Left renal cortex interstitium (tissue), 4 donors: Measurements from ENCODE around the gene IPO11. TPM values are rescaled to one million over a fixed set of nuclear protein-coding genes. Genes with fewer than 3 reads are reported as not detected.
A peak's percentile ranks its signal among the peaks of the same experiment; 100 is the strongest.
"Not testable (repeated sequence)": the region's sequence is repeated elsewhere in the genome, so short reads cannot be mapped to it uniquely, and the experiment has no call there.

ENCODE experiments used
- DNase-seq, 4 donors: peaks; one replicate each; pipeline ENCODE4 v3.0.0-alpha.2; 2013; ENCODE audit warnings: low read depth in 4 of 4, low spot score in 2 of 4, missing footprints in 1 of 4
- polyA plus RNA-seq, 4 donors: library from polyadenylated mRNA; unstranded; fragments of 120-200 nt; gene quantifications; one replicate each; pipeline ENCODE4 v1.2.1, GENCODE V29; 2013; ENCODE audit not compliant: insufficient read length in 4 of 4

The IPO11 gene
- polyA plus RNA-seq, 4 donors: 30.5 to 39.3 (median 36.7) TPM

DNA sequence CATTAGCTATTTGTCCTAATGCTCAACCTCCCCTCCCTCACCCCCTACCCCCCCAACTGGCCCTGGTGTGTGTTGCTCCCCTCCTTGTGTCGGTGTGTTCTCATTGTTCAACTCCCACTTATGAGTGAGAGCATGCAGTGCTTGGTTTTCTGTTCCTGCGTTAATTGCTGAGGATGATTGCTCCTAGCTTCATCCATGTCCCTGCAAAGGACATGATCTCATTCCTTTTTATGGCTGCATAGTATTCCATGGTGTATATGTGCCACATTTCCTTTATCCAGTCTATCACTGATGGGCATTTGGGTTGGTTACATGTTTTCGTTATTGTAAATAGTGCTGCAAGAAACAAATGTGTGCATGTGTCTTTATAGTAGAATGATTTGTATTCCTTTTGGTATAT lies 153.2 kb downstream of the IPO11 start:
- DNase-seq: not testable (repeated sequence)

DNA sequence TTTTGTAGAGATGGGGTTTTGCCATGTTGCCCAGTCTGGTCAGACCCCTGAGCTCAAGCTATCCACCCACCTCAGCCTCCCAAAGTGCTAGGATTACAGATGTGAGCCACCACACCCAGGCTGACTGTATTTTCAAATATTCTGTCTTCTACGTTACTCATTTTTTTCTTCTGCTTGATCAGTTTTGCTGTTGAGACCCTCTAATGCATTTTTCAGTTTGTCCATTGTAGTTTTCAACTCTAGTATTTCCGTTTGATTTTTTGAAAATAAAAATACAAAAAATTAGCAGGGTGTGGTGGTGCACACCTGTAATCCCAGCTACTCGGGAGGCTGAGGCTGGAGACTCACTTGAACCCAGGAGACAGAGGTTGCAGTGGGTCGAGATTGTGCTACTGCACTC lies 155.6 kb downstream of the IPO11 start:
- DNase-seq: no peak

DNA sequence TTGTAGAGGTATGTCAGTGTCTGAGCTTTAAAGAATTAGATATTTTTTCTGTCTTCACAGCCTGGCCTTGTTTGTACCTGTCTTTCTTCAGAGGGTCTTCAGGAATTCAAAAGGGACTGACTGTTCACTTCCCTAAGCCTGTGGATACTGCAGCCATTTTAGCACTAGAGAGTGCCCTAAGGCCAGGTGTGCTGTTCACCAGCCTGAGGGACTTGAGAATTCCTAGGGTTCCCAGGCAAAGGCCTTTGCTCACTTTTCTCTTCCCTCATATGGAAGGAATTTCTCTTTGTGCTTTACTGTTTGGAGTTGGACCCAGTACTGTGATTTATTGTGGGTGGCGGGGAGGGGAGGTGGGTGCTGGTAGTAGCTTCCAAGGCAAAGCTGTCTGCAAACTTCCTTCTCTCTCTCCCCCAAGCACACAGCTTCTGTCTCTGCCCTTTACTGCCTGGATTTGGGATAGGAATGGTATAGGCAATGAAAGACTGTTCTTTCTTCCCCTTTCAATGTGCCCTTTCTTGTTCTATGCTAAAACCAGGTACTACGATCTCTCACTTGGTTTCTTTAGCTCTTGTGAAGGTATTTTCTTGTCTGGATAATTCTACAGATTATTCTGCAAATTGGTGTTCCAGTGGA lies 156.4 kb downstream of the IPO11 start:
- DNase-seq: no peak

DNA sequence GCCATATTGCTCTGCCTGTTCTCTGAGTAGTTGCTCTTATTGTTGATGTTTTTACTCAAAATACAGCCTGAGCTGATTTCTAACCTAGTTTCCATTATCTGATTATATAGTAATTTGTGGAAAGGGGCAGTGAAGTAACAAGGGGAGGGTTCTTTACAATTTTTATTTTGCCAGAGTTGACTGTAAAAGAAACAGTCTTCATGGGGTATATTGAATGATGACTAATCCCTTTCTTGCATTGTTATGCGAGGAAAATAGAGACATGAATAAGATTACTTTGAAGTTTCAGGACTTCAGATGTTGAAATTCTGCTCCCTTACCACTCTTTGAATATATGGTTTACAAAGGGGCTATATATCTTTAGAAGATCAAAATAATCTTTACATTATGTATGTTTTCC lies 156.9 kb downstream of the IPO11 start:
- no peak for DNase-seq

DNA sequence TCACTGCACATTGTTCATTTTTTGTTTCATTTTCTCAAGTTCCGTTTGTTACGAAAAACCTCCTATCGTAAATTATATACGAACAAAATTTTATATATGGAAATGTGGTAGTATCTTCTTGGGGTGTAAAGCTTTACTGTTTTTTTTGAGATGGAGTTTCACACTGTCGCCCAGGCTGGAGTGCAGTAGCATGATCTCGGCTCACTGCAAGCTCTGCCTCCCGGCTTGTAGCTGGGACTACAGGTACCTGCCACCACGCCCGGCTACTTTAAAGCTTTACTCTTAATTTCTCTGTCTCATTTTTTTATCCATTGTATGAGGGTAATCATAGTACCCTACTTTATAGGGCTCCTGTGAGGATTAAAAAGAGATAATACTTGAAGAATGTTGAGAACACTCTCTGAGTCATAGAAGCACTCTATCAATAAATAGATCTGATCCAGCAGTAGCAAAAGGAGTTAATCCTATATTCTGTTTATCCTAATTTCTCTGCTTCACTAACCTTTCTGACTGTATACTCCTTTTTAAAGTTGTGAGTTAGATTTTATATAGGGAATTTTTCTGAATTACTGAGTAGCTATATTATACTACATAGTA lies 160.5 kb downstream of the IPO11 start:
- DNase-seq: no peak

DNA sequence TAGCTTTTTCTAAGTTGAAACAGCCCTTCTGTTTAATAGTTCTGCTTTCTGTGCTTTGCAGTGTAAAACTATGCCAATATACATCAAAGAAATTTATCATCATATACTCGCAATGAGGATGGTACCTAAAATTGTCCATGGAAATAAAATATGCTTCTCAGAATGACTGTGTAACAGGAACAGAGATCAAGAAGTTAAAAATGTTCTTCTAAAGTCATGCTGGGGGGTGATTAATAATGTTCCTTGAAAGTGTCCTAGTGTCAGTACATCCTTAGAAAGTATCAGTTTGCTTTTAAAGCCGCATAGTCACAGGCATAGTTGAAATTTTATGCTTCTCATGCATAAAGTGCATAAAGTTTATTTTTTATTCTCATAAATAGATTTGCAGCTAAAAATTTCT lies 162.0 kb downstream of the IPO11 start:
- no peak for DNase-seq

DNA sequence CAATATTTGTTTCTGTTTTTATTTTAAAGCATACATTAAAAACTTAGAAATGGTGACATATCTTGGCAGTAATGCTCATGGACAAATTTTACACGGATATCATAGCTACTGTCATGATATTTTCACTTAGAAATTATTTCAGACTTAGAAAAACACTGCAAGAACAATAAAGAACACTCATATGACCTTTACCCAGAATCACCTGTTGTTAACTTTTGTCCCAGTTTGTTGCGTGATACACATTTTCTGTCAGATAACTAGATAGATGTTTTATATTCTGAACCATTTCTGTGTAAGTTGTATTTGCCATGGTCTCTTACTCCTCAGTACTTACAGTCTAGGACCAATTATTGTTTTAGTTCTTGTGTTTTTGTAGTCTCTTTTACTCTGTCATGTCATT lies 162.5 kb downstream of the IPO11 start:
- DNase-seq: no peak

DNA sequence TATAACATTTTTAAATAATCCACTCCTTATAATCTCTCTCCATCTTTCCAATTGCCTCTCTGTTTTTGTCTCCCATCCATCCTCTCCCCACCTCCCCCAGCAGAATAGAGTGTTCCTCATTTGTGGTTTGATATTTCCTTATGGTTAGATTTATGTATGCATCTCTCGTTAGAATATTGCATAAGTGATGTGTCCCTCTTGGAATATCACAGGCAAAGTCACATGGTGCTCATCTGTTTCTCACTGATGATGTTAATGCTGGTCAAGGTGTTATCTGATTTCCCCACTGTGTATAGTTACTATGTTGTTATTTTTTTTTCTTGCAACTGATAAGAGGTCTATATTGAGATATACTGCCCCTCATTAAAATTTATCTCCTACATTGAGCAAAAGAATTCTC lies 162.9 kb downstream of the IPO11 start:
- no peak for DNase-seq

DNA sequence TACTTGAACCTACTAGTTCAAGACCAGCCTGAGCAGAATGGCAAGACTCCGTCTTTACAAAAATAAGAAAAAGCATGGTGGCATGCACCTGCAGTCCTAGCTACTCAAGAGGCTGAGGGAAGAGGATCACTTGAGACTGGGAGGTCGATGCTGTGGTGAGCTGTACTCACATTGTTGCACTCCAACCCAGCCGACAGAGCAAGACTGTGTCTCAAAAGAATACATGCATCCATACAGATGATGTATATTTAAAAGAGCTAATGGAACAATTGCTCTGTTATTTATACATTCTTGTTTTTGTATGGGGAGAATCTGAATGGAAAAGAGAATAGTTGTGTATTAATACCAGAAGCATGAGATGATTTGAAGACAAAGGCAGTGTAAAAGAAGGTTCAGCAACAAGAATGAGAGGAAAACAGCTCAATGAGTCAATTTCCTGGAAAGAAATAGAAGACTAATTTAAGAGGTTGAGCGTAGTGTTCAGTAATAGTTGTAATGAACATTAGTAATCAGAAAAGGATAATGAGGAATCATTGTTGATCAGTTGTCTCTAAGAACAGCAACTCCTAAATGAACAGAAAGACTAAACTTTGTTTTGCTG lies 164.1 kb downstream of the IPO11 start:
- DNase-seq: no peak

DNA sequence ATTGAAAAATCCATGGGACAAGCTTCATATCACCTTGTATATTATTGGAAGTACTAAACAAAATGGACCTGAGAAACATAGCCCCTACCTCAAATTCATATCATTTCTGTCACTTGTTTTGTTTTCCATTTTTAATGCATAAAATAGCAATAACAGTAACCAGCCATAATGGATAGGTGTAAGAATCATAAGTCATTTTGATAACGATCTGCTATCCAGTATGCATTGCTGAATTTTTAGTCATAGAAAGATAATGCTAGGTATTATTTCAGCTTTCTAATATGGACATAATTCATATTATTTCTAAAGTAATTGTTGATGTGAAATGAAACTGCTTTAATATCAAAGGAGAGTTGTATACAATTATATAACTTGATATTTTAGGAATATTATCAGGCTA lies 164.9 kb downstream of the IPO11 start:
- DNase-seq: no peak

DNA sequence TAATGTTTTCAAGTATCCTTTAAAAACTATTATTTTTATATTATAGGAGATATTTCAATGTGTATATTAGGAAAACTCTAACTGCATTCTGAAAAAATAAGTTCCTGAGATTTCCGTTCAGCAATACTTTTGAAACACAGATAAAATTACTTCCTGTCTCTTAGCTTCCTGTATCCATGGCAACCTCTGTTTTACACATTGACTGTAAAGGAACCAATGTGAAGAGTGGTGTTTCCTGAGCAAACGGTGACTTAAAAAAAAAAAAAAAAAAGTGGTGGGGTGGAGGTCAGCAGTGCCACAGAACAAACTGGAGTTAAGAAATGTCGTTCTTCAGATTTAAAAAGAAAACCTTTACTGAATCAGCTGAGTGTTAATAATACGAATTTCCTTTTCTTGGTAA lies 166.0 kb downstream of the IPO11 start, which contains the start of gene LRRC70:
Gene LRRC70, plus strand, starts transcription at position 280 of the 400 bp plus-strand sequence. CDS start 620 bp downstream, outside the sequence.
- peak in 3 of 4 donors; percentile 5 to 23 (median 5) for DNase-seq

DNA sequence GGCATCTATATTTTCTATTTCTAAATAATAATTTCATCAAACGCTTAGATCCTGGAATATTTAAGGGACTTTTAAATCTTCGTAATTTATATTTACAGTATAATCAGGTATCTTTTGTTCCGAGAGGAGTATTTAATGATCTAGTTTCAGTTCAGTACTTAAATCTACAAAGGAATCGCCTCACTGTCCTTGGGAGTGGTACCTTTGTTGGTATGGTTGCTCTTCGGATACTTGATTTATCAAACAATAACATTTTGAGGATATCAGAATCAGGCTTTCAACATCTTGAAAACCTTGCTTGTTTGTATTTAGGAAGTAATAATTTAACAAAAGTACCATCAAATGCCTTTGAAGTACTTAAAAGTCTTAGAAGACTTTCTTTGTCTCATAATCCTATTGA lies 167.2 kb downstream of the IPO11 start:
- no peak for DNase-seq

DNA sequence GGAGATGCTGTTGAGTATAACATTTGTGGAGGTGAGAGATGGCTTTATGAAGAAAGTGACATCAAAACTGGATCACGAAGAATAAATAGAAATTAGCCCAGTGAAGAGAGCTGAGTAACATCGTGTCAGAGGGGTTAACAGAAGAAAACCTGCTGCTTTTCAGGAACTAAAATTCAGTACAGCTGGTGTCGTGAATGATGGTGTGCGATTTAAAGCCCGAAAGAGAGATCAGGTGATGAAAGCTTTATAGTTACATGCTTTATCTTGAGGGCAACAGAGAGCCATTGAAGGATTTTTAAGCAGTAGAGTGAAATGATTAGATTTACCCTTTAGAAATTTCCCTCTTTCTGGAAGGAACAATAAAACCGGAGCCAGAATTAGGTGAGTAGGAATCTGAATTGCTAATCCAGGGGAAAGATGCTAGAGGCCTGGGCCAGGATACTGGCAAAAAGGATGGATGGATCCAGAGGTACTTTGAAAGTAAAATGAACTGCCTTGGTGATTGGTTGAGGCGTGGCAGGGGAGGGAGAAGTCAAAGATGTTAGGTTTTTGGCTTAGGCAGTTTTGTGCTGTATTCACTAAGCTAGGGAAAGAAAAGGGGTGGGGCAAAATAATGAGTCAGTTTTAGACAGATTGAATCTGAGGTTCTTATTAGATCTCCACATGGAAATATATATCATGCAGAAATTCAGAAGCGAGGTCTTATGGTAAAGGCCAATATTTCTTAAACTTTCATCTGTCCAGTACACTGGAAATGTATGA lies 169.5 kb downstream of the IPO11 start:
- DNase-seq: no peak

DNA sequence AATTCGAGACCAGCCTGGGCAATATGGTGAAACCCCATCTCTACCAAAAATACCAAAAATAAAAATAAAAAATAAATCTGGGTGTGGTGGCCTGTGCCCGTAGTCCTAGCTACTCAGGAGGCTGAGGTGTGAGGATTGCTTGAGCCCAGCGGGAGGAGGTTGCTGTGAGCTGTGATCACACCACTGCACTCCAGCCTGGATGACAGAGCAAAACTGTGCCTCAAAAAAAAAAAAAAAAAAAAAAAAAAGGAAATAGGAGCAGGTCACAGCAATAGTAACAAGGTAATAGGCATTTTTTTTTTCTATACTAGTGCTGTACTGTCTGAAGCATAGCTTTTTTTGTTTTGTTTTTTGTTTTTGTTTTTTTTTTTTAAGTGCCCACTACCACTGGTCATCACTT lies 171.8 kb downstream of the IPO11 start:
- DNase-seq: no peak

DNA sequence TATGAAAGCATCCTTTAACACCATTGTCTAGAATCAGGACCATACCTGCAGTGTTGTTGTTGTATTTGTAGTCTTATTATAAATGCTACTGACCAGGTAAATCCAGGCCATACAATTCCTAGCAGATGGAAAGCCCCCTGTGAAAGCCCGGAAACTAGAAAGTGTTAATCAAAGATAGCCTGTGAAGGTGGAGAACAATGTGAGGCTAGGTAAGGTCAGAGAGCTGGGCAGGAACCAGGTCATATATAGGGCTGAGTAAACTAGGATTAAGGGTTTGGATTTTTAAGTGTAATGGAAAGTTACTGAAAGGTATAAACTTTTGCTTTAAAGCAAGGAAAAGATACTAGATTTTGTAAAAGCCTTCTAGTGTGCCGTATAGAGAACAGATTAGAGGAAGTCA lies 172.7 kb downstream of the IPO11 start:
- DNase-seq: no peak

DNA sequence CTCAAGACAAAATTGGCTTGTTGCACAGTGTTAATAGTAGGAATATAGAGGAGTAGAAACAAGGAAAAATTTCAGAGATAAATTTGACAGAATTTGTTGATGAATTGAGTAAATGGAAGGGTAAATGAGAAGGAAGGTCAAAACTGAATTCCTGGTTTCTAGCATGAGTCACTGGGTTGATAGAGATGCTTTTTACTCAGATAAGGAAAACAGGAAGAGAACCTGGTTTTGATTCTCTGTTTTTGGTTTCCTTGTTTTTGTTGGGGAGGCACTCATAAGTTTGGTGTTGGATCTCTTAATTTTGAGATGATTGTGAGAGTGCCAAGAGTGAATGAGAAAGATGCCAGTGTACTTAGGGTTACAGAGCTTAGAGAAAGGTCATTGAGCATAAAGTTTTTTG lies 173.2 kb downstream of the IPO11 start:
- DNase-seq: no peak

DNA sequence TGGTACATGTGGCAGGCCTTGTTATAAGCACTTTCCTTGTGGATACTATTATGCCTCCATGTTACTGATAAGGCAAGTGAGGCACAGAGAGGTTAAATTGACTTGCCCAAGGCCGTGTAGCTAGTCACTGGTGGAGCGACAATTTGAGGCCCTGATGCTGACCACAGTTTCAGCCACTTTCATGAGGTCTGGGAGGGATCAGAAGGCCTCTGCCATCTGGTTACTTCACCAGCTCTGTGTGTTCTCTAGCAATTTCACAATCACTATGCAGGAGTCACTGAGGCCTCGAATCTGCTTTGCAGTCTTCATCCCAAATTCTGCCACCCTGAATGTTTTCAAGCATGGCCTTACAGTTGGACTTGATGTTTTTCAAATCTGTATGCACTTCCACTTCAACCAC lies 175.2 kb downstream of the IPO11 start:
- no peak for DNase-seq

DNA sequence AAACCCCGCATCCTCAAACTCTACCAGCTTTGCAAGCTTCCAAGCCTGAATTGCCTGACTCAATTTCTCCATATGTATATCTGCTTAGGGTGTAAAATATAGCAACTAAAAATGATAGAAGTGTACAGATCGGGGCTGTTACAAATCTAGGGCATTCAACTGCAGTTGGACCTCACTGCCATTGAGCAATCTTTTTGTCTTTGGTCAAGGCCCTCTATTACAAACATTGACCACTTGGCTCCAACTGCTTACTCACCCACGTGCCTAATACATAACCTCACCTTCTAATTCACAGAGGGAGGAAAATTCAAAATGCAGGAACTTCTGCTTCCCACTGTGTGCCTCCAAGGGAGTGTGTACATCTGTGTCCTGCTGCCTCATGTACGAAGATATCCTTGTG lies 176.1 kb downstream of the IPO11 start:
- DNase-seq: no peak

DNA sequence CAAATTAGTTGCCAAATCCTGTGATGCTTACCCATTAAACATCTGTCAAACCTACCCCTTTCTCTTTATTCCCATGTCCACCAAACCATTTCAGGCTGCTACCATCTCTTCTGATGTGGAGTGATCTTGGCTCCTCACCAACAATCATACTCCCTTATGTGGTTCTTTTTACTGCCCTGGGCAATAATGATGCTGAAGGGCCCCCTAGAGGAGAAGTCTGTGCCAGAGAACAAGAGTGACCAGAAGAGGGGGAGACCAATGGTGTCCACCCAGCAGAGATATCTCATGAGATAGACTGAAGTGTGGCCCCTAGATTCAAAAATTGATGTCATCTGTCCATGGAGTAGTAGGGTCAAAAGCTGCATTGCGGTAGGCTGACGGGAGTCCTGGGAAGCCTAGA lies 176.9 kb downstream of the IPO11 start:
- no peak for DNase-seq

DNA sequence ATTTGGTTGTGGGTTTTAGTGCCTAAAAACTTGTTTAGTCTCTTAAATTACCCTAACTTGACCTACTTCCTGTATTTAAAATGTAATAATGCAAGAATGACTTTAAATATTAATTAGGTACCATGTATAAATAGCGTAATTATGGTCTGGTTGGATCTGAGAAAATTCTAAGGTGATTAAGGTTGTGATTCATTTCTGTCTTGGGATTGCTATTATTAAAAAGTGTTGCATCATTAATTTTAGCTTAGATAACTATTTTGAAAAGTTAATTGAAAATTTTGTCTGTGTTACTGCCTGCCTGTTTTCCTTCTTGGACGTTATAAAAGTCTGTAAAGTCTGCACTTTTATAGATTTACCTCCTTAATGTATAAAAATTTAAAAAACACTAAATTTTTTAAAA lies 177.8 kb downstream of the IPO11 start:
- no peak for DNase-seq

DNA sequence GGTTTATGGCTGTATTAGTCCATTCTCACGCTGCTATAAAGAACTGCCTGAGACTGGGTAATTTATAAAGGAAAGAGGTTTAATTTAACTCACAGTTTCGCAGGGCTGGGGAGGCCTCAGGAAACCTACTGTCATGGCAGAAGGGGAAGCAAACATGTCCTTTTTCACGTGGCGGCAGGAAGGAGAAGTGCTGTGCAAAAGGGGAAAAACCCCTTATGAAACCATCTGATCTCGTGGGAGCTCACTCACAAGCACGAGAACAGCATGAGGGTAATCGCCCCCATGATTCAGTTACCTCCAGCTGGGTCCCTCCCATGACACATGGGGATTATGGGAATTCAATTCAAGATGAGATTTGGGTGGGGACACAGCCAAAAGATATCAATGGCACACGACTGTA lies 180.0 kb downstream of the IPO11 start:
- DNase-seq: no peak

DNA sequence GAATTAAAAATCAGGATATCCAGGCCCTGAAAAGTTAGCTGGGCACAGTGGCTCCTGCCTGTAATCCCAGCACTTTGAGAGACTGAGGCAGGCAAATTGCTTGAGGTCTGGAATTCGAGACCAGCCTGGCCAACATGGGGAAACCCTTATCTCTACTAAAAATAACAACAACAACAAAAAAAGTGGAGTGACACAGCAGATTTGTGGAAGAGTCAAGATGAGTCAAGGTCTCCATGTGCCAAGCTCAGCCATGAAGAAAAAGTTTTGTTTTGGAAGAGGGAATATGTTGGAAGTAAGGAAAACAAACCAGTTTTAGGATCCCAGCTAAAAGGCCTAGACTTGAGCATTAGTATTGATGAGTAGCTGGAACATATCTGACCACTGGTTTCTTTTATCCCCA lies 180.8 kb downstream of the IPO11 start:
- DNase-seq: no peak
